T-helper 1 cell treated with Interleukin-12 subunit alpha and Interleukin-12 subunit beta and Interleukin-4 antibody, amounts not matched to agents 30 μg/mL and 1 μg/mL, for 36 hours (primary cell): ENCODE results near the gene LRFN2.

Experiments used
- H3K27ac Mint-ChIP-seq: one replicate; pipeline ENCODE4 v1.8.0; 2021; ENCODE audit warnings: mild to moderate bottlenecking, mixed read lengths
- H3K27me3 Mint-ChIP-seq: one replicate; pipeline ENCODE4 v1.8.0; 2021; ENCODE audit warnings: low read depth, mixed read lengths
- H3K36me3 Mint-ChIP-seq: one replicate; pipeline ENCODE4 v1.8.0; 2021; ENCODE audit warnings: low read depth, mixed read lengths
- H3K4me1 Mint-ChIP-seq: one replicate; pipeline ENCODE4 v1.8.0; 2021; ENCODE audit warnings: low read depth, mixed read lengths
- H3K4me3 Mint-ChIP-seq: one replicate; pipeline ENCODE4 v1.8.0; 2021; ENCODE audit warnings: mild to moderate bottlenecking, moderate library complexity, mixed read lengths
- H3K9me3 Mint-ChIP-seq: one replicate; pipeline ENCODE4 v1.8.0; 2021; ENCODE audit warnings: mixed read lengths

Gene LRFN2

GRCh38 chr6:40425192-40425919 lies 161.8 kb downstream of the LRFN2 start:
- Mint-ChIP-seq H3K4me1 (peaks cover 11% of the 10 kb centered on the region), H3K4me3 (no peak overlapping the region)

DNA sequence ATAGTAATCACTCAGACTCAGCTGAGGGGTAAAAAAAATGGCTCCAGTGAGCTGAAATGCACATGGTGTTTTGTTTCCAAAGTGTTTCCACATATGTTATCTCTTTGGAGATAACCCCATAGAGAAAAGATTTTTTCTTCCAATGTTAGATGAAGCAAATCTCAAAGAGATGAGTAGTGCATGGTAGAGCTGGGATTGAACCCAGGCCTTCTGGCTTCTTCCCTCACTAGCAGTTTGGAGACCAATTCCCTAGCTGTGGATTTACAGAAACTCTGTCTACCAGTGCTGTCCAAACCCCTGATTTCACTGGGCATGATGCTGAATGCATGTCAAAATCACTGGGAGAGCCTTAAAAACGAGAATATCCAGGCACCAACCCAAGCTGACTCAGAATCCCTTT lies 165.1 kb downstream of the LRFN2 start:
- no peaks in the 10 kb centered on the region for H3K9me3 Mint-ChIP-seq
- peaks cover 40% of the 10 kb centered on the region for H3K27me3 Mint-ChIP-seq
- H3K27ac Mint-ChIP-seq: no peak overlapping the region
- H3K4me3 Mint-ChIP-seq: no peak overlapping the region
- H3K36me3 Mint-ChIP-seq: no peaks in the 10 kb centered on the region
- H3K4me1 Mint-ChIP-seq: peaks cover 19% of the 10 kb centered on the region

More at GRCh38 chr6:40425192-40425919, 161.8 kb downstream of the LRFN2 start:
- no peaks in the 10 kb centered on the region for H3K9me3 Mint-ChIP-seq
- H3K27me3 Mint-ChIP-seq: peaks cover 41% of the 10 kb centered on the region
- H3K36me3 Mint-ChIP-seq: no peaks in the 10 kb centered on the region
- H3K27ac Mint-ChIP-seq: no peak overlapping the region

DNA sequence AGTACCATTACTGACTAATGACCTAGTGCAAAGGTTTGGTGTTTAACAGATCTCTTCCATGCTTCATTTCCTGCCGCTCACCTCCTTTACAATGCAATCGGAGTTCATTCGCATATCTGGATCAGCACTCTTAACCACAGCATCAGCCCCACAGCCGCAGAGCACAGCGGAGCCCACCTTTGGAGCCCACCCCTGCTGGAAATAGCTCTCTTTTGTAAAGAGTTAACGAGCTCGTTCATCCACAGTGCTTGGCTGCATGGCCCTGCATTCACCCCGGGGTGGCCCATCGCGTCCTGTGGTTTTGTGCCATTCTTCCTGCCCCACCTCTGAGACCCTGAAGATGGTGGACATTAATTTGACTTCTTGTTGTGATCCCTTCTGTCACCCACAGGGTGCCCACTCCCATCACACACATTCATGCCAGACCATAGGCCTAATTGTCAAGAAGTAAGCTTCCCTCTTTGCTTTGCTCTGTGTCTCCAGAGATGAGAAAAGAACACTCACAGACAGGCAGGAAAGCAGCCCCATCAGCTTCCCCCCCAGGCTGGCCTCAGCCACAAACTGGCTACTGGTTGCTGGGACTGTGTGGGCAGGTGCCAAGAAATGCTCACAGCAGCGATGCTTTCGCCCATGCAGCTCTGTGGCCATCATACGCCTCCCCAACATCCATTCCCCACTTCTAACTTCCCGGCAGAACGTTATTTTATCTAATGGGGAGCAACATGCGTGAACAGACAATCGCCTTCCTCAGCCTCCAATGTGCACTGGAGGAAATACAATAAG lies 167.0 kb downstream of the LRFN2 start:
- peaks cover 2% of the 10 kb centered on the region for H3K36me3 Mint-ChIP-seq
- H3K27ac Mint-ChIP-seq: no peak overlapping the region
- peaks cover 18% of the 10 kb centered on the region for H3K4me1 Mint-ChIP-seq
- peaks cover 40% of the 10 kb centered on the region for H3K27me3 Mint-ChIP-seq
- no peaks in the 10 kb centered on the region for H3K9me3 Mint-ChIP-seq
- H3K4me3 Mint-ChIP-seq: no peak overlapping the region

DNA sequence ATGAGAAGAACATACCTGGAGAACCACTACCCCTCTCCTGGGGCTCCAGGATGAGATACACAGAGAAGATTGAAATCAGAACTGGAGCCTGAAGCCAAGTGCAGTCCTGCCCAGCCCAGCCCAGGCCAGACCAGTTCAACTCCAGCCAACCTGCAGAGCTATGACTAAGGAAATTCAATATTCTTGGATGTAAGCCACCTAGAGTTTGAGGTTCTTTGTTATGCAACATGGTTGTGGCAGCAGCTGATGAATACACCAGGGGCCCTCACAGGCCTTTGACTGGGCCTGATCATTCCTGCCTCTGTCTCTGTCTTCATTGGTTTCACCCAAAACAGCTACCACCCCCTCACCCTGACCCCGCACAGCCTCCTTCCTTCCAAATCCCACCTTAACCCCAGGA lies 167.8 kb downstream of the LRFN2 start:
- Mint-ChIP-seq H3K27me3 (peaks cover 35% of the 10 kb centered on the region), H3K4me3 (no peak overlapping the region), H3K27ac (peak overlapping the region; percentile 16)

GRCh38 chr6:40417031-40417430 lies 170.1 kb downstream of the LRFN2 start:
- Mint-ChIP-seq H3K27ac (no peak overlapping the region), H3K36me3 (peaks cover 2% of the 10 kb centered on the region), H3K4me3 (no peak overlapping the region), H3K27me3 (peaks cover 22% of the 10 kb centered on the region), H3K9me3 (no peaks in the 10 kb centered on the region), H3K4me1 (peaks cover 22% of the 10 kb centered on the region)

More for the DNA sequence above, 167.8 kb downstream of the LRFN2 start:
- no peaks in the 10 kb centered on the region for H3K9me3 Mint-ChIP-seq
- peaks cover 18% of the 10 kb centered on the region for H3K4me1 Mint-ChIP-seq
- H3K36me3 Mint-ChIP-seq: peaks cover 2% of the 10 kb centered on the region

GRCh38 chr6:40414617-40415016 lies 172.5 kb downstream of the LRFN2 start:
- Mint-ChIP-seq H3K4me1 (peaks cover 11% of the 10 kb centered on the region), H3K4me3 (no peak overlapping the region), H3K27me3 (peaks cover 14% of the 10 kb centered on the region), H3K36me3 (peaks cover 2% of the 10 kb centered on the region), H3K9me3 (no peaks in the 10 kb centered on the region), H3K27ac (no peak overlapping the region)

- H3K36me3 Mint-ChIP-seq: peaks cover 2% of the 10 kb centered on the region
- no peak overlapping the region for H3K4me3 Mint-ChIP-seq
- H3K4me1 Mint-ChIP-seq: peaks cover 16% of the 10 kb centered on the region
- H3K27me3 Mint-ChIP-seq: peaks cover 10% of the 10 kb centered on the region
- H3K9me3 Mint-ChIP-seq: no peaks in the 10 kb centered on the region
- H3K27ac Mint-ChIP-seq: no peak overlapping the region
Observed at GRCh38 chr6:40413239-40413638, 173.9 kb downstream of the LRFN2 start.

DNA sequence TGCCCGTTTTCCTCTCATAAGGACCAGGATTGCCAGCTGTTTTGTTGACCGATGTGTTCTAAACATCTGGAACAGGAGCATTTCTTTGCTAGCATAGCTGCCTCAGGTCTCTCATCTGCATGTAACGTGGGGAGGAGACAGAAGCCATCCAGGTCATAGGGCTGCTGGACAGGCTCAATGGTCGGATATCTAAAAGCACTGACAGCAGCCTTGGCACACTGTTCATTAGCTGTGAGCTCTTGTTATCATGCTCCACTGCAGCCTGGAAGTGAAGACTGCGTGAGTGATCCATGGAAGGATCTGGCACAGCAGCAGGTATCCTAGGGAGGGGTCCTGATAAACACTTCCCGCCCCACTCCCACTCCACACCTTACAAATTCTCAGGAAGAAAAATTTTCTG lies 175.3 kb downstream of the LRFN2 start:
- H3K4me1 Mint-ChIP-seq: peaks cover 21% of the 10 kb centered on the region
- H3K36me3 Mint-ChIP-seq: peaks cover 5% of the 10 kb centered on the region
- no peak overlapping the region for H3K27ac Mint-ChIP-seq
- H3K27me3 Mint-ChIP-seq: peaks cover 14% of the 10 kb centered on the region
- no peak overlapping the region for H3K4me3 Mint-ChIP-seq
- no peaks in the 10 kb centered on the region for H3K9me3 Mint-ChIP-seq

DNA sequence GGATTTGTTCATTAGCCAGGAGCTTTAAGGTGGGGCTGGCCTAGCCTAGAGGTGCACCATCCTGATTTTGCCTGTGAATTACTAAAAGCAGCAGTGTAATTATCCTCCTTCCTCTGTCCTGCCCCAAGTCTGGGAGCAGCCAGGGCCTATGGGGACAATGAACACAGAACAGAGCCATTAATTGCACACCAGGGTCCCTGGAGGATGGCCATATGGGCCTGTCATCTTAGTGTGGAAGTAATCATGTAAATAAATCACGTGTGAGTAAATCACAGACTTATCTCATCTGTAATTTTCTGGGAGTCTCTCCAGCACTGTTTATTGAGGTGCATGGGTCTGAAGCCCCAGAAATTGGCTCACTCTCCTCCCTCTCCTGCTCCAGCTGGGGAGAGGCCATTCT lies 176.3 kb downstream of the LRFN2 start:
- no peaks in the 10 kb centered on the region for H3K9me3 Mint-ChIP-seq
- H3K4me3 Mint-ChIP-seq: no peak overlapping the region
- H3K27ac Mint-ChIP-seq: no peak overlapping the region
- peaks cover 14% of the 10 kb centered on the region for H3K27me3 Mint-ChIP-seq
- H3K36me3 Mint-ChIP-seq: peaks cover 5% of the 10 kb centered on the region
- peaks cover 27% of the 10 kb centered on the region for H3K4me1 Mint-ChIP-seq

DNA sequence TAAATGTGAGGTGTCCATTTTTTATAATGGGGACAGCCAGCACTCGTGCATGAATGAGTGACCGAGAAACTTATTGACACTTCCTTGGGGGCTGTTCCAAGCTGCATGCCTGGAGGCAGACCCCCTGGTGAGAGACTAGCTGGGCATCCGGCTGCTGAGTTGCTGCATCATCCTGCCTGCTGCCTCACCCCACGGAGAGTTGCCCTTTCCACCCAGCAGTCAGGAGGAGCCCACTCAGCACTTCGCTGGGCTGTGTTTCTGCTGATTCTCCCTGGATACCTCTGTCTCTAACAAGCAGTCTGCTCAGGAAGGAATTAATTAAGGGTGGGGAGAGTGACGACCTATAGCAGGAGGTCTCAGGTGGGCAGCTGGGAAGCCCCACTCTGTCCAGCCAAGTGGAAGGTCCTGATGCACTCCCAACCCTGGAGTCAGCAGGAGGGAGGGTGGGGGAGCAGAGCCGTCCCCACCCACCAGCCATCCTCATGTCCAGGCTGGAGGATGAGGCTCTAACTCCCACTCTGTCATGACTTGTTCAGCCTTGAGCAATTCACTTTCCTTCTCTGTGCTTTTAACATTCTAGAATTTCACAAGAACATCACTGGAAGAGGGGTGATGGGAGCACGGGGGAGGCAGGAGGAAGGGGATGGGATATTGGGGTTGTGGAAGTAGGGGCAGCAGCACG lies 177.3 kb downstream of the LRFN2 start:
- Mint-ChIP-seq H3K4me1 (peaks cover 30% of the 10 kb centered on the region), H3K27me3 (peaks cover 14% of the 10 kb centered on the region), H3K27ac (no peak overlapping the region), H3K4me3 (no peak overlapping the region), H3K9me3 (no peaks in the 10 kb centered on the region), H3K36me3 (peaks cover 3% of the 10 kb centered on the region)

DNA sequence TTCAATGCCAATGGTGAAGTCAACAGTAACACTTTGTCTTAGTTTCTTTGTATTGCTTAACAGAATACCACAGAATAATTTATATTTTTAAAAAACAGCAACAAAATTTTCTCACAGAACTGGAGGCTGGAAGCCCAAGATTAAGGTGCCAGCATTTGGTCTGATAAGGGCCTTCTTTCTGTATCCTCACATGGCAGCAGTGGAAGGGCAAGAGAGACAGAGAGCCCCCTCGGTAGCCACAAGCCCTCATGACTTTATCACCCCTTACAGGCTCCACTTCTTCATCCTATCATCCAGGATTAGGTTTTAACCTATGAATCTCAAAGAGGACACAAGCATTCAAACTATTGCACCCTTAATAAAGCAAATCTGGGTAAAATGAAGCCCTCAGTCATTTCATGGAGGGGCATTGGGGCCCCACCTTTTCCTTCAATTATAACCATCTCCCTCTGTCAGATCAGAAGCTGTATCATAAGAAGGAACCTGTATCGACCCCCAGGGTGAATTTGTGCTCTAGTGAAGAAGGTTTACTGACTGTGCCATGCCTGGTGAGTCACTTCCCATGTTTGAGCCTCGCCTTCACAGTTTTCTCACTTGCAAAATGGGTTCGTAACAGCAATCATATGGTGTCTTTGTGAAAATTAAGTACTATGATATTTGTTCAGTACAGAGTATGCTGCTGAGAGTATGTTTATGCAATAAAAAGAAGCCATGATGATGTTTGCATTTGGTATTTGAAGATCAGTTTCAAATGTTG lies 178.2 kb downstream of the LRFN2 start:
- peaks cover 14% of the 10 kb centered on the region for H3K27me3 Mint-ChIP-seq
- H3K27ac Mint-ChIP-seq: no peak overlapping the region
- peaks cover 33% of the 10 kb centered on the region for H3K4me1 Mint-ChIP-seq
- H3K36me3 Mint-ChIP-seq: peaks cover 4% of the 10 kb centered on the region
- no peaks in the 10 kb centered on the region for H3K9me3 Mint-ChIP-seq
- H3K4me3 Mint-ChIP-seq: no peak overlapping the region

GRCh38 chr6:40407239-40407638 lies 179.9 kb downstream of the LRFN2 start:
- Mint-ChIP-seq H3K27me3 (peaks cover 10% of the 10 kb centered on the region), H3K4me3 (no peak overlapping the region), H3K9me3 (peaks cover 2% of the 10 kb centered on the region), H3K36me3 (peaks cover 5% of the 10 kb centered on the region), H3K4me1 (peaks cover 37% of the 10 kb centered on the region), H3K27ac (no peak overlapping the region)

DNA sequence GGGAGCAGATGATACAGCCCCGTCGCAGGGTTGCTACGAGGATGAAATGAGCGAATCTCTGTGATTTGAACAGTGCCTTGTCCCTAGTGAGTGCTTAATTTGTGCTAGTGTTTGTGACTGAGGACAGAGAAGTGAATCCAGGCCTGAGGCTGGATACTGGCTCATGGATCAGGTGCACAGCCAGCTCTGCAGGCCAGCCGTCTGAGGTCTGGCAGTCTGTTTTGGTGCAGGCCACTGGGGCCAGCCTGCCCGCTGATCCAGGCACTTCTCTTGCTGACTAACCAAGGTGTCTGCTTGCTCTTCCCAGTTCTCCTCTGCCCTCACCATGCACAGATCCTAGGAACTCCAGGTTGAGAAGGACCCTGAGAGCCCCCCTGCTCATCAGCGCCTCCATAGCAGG lies 181.0 kb downstream of the LRFN2 start:
- H3K4me1 Mint-ChIP-seq: peaks cover 46% of the 10 kb centered on the region
- H3K27ac Mint-ChIP-seq: peak overlapping the region; percentile 10
- peaks cover 12% of the 10 kb centered on the region for H3K36me3 Mint-ChIP-seq
- peaks cover 5% of the 10 kb centered on the region for H3K27me3 Mint-ChIP-seq
- H3K9me3 Mint-ChIP-seq: peaks cover 10% of the 10 kb centered on the region
- no peak overlapping the region for H3K4me3 Mint-ChIP-seq

- Mint-ChIP-seq H3K27ac (no peak overlapping the region), H3K9me3 (peaks cover 10% of the 10 kb centered on the region), H3K27me3 (no peaks in the 10 kb centered on the region), H3K4me1 (peaks cover 58% of the 10 kb centered on the region), H3K36me3 (peaks cover 13% of the 10 kb centered on the region), H3K4me3 (no peak overlapping the region)
Observed at GRCh38 chr6:40400738-40401137, 186.4 kb downstream of the LRFN2 start.
